HepG2 (cell line): ENCODE data around the gene PRKCD. TPM values are rescaled to one million over a fixed set of nuclear protein-coding genes. Genes with fewer than 3 reads are reported as not detected.

Experiments
- CENPT ChIP-seq: sonication (generic); formaldehyde crosslinking; IDR thresholded peaks from 2 replicates; pipeline ENCODE4 v1.8.0; 2022; ENCODE audit warnings: low read depth, mild to moderate bottlenecking, moderate library complexity, missing genetic modification reagents
- CHCHD3 ChIP-seq: sonication (generic); formaldehyde crosslinking; IDR thresholded peaks from 2 replicates; pipeline ENCODE4 v1.8.0; 2022; ENCODE audit warnings: mild to moderate bottlenecking, missing genetic modification reagents, moderate library complexity
- CHD4 ChIP-seq: fragments of 200-600 bp; sonication (generic); IDR thresholded peaks from 2 replicates; pipeline ENCODE4 v1.7.0; 2017; ENCODE audit warnings: mild to moderate bottlenecking, low read length, borderline replicate concordance
- ETV5 ChIP-seq: IDR thresholded peaks from 2 replicates; pipeline ENCODE4 v1.6.1; 2018; ENCODE audit warnings: missing biosample characterization, missing genetic modification reagents, inconsistent platforms, borderline replicate concordance
- FOSL1 ChIP-seq: sonication (generic); formaldehyde crosslinking; IDR thresholded peaks from 2 replicates; pipeline ENCODE4 v1.9.0; 2021; ENCODE audit warnings: missing genetic modification reagents, borderline replicate concordance
- PPARG ChIP-seq: conservative IDR thresholded peaks from 2 replicates; pipeline ENCODE4 v1.6.1; 2016; ENCODE audit warnings: missing biosample characterization, missing genetic modification reagents
- RXRA ChIP-seq: sonication (generic); formaldehyde crosslinking; IDR thresholded peaks from 2 replicates; pipeline ENCODE4 v1.5.1; 2020; ENCODE audit warnings: missing genetic modification reagents
- ZNF768 ChIP-seq: sonication (generic); formaldehyde crosslinking; IDR thresholded peaks from 2 replicates; pipeline ENCODE4 v1.4.0; 2020; ENCODE audit warnings: missing genetic modification reagents
- polyA plus RNA-seq, 8 experiments: library from polyadenylated mRNA; depleted of rRNA in 3 of 8; stranded (reverse) in 7 of 8; unstranded in 1 of 8; fragments of >200 nt; fragmentation: Illumina TruSeq in 4 of 8; extraction: Trizol in 4 of 8; gene quantifications; 2 replicates each; pipeline versions ENCODE4 v1.2.1 to v1.2.3, GENCODE V29; 2011 to 2016; ENCODE audit warnings: low read depth in 4 of 8, missing spikeins in 1 of 8, mixed read lengths in 1 of 8; ENCODE audit not compliant: insufficient read depth in 1 of 8
- total RNA-seq, 5 experiments: library from RNA; depleted of rRNA; stranded (reverse); fragments of >200 nt; fragmentation: Illumina TruSeq; extraction: Trizol; gene quantifications; 2 replicates each; pipeline ENCODE4 v1.2.3, GENCODE V29; 2016; ENCODE audit warnings: low read depth in 1 of 5
- TF ChIP-seq, protein P1 (sequence below): sonication (generic); formaldehyde crosslinking; IDR thresholded peaks from 2 replicates; pipeline ENCODE4 v1.5.1; 2020; ENCODE audit warnings: missing genetic modification reagents, mild to moderate bottlenecking, borderline replicate concordance
- TF ChIP-seq, protein P2 (sequence below), 2 experiments: sonication (generic) in 1 of 2; formaldehyde crosslinking in 1 of 2; IDR thresholded peaks; 2 replicates each; pipeline versions ENCODE4 v1.4.0 to v1.6.1; 2018 to 2020; ENCODE audit warnings: missing genetic modification reagents in 2 of 2, borderline replicate concordance in 1 of 2, low read depth in 1 of 2, mild to moderate bottlenecking in 1 of 2, missing biosample characterization in 1 of 2
- TF ChIP-seq, protein P3 (sequence below): sonication (generic); formaldehyde crosslinking; IDR thresholded peaks from 2 replicates; pipeline ENCODE4 v1.5.0; 2020; ENCODE audit warnings: mild to moderate bottlenecking, missing genetic modification reagents
- TF ChIP-seq, protein P4 (sequence below): sonication (generic); formaldehyde crosslinking; IDR thresholded peaks from 2 replicates; pipeline ENCODE4 v1.8.0; 2022; ENCODE audit warnings: mild to moderate bottlenecking, missing genetic modification reagents, borderline replicate concordance
- TF ChIP-seq, protein P5 (sequence below): sonication (generic); formaldehyde crosslinking; IDR thresholded peaks from 2 replicates; pipeline ENCODE4 v1.5.1; 2020; ENCODE audit warnings: mild to moderate bottlenecking, missing genetic modification reagents, moderate library complexity
- TF ChIP-seq, protein P6 (sequence below): IDR thresholded peaks from 2 replicates; pipeline ENCODE4 v1.6.1; 2016; ENCODE audit warnings: low read depth, borderline replicate concordance

Gene PRKCD
- total and polyA plus RNA-seq, 2 of the 13 experiments (the other 11 are each of a cell fraction or from before 2014, with no cell fraction given), result 1.6 to 40.7 TPM

DNA sequence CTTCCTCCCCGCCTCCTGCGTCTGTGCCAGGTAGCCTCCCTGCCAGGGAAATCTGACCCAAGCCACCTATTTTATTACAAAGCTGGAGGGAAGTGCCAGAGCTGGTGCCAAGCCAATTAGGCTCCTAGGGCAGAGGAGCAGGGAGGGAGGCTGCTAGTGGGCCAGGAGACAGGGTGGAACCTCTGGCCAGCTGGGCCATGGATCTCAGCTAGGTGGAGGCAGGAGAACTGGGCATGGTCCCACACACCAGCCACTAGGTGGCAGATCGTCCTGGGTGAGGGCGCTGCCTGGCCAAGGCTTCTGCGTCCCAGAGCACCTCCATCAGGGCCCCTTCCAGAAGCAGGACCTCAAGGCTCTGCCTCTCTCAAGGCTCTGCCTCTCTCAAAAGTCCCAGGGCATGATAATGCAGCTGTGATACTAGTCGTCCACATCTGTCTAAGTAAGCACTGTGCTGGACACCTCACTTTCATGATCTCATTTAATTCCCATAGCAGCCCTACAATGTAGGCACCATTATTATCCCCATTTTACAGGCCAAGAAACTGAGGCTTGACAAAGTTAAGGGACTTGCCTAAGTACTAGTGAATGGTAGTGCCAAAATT lies 26.3 kb upstream of the PRKCD start (continued):
- TF ChIP-seq, protein P1, sequence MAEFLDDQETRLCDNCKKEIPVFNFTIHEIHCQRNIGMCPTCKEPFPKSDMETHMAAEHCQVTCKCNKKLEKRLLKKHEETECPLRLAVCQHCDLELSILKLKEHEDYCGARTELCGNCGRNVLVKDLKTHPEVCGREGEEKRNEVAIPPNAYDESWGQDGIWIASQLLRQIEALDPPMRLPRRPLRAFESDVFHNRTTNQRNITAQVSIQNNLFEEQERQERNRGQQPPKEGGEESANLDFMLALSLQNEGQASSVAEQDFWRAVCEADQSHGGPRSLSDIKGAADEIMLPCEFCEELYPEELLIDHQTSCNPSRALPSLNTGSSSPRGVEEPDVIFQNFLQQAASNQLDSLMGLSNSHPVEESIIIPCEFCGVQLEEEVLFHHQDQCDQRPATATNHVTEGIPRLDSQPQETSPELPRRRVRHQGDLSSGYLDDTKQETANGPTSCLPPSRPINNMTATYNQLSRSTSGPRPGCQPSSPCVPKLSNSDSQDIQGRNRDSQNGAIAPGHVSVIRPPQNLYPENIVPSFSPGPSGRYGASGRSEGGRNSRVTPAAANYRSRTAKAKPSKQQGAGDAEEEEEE (CRISPR knock-in tag), result no peak
- TF ChIP-seq ZNF768 (peak; percentile 29; the same call in 1 of the 2 replicates), CHD4 (peak; percentile 85; the same call in 1 of the 2 replicates), CENPT (CRISPR knock-in tag) (no peak), PPARG (no peak), RXRA (no peak), CHCHD3 (CRISPR knock-in tag) (no peak), ETV5 (CRISPR knock-in tag) (peak; percentile 37; the same call in 1 of the 2 replicates), FOSL1 (CRISPR knock-in tag) (no peak)
- TF ChIP-seq, protein P2, sequence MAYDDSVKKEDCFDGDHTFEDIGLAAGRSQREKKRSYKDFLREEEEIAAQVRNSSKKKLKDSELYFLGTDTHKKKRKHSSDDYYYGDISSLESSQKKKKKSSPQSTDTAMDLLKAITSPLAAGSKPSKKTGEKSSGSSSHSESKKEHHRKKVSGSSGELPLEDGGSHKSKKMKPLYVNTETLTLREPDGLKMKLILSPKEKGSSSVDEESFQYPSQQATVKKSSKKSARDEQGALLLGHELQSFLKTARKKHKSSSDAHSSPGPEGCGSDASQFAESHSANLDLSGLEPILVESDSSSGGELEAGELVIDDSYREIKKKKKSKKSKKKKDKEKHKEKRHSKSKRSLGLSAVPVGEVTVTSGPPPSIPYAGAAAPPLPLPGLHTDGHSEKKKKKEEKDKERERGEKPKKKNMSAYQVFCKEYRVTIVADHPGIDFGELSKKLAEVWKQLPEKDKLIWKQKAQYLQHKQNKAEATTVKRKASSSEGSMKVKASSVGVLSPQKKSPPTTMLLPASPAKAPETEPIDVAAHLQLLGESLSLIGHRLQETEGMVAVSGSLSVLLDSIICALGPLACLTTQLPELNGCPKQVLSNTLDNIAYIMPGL (CRISPR knock-in tag; IDR thresholded peaks at IDR 0.05; ENCODE audit: borderline replicate concordance in 1 of 2, low read depth in 1 of 2), result peak; percentile 45 to 60; a peak in 2 of 4 replicates
- TF ChIP-seq, protein P3, sequence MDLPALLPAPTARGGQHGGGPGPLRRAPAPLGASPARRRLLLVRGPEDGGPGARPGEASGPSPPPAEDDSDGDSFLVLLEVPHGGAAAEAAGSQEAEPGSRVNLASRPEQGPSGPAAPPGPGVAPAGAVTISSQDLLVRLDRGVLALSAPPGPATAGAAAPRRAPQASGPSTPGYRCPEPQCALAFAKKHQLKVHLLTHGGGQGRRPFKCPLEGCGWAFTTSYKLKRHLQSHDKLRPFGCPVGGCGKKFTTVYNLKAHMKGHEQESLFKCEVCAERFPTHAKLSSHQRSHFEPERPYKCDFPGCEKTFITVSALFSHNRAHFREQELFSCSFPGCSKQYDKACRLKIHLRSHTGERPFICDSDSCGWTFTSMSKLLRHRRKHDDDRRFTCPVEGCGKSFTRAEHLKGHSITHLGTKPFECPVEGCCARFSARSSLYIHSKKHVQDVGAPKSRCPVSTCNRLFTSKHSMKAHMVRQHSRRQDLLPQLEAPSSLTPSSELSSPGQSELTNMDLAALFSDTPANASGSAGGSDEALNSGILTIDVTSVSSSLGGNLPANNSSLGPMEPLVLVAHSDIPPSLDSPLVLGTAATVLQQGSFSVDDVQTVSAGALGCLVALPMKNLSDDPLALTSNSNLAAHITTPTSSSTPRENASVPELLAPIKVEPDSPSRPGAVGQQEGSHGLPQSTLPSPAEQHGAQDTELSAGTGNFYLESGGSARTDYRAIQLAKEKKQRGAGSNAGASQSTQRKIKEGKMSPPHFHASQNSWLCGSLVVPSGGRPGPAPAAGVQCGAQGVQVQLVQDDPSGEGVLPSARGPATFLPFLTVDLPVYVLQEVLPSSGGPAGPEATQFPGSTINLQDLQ (CRISPR knock-in tag), result no peak
- TF ChIP-seq, protein P4, sequence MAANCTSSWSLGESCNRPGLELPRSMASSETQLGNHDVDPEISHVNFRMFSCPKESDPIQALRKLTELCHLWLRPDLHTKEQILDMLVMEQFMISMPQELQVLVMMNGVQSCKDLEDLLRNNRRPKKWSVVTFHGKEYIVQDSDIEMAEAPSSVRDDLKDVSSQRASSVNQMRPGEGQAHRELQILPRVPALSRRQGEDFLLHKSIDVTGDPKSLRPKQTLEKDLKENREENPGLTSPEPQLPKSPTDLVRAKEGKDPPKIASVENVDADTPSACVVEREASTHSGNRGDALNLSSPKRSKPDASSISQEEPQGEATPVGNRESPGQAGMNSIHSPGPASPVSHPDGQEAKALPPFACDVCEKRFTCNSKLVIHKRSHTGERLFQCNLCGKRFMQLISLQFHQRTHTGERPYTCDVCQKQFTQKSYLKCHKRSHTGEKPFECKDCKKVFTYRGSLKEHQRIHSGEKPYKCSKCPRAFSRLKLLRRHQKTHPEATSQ (CRISPR knock-in tag), result no peak
- TF ChIP-seq, protein P5, sequence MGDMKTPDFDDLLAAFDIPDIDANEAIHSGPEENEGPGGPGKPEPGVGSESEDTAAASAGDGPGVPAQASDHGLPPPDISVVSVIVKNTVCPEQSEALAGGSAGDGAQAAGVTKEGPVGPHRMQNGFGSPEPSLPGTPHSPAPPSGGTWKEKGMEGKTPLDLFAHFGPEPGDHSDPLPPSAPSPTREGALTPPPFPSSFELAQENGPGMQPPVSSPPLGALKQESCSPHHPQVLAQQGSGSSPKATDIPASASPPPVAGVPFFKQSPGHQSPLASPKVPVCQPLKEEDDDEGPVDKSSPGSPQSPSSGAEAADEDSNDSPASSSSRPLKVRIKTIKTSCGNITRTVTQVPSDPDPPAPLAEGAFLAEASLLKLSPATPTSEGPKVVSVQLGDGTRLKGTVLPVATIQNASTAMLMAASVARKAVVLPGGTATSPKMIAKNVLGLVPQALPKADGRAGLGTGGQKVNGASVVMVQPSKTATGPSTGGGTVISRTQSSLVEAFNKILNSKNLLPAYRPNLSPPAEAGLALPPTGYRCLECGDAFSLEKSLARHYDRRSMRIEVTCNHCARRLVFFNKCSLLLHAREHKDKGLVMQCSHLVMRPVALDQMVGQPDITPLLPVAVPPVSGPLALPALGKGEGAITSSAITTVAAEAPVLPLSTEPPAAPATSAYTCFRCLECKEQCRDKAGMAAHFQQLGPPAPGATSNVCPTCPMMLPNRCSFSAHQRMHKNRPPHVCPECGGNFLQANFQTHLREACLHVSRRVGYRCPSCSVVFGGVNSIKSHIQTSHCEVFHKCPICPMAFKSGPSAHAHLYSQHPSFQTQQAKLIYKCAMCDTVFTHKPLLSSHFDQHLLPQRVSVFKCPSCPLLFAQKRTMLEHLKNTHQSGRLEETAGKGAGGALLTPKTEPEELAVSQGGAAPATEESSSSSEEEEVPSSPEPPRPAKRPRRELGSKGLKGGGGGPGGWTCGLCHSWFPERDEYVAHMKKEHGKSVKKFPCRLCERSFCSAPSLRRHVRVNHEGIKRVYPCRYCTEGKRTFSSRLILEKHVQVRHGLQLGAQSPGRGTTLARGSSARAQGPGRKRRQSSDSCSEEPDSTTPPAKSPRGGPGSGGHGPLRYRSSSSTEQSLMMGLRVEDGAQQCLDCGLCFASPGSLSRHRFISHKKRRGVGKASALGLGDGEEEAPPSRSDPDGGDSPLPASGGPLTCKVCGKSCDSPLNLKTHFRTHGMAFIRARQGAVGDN, result peak; percentile 56
- TF ChIP-seq, protein P6, sequence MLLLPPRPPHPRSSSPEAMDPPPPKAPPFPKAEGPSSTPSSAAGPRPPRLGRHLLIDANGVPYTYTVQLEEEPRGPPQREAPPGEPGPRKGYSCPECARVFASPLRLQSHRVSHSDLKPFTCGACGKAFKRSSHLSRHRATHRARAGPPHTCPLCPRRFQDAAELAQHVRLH, result no peak; the same call in 1 of the 2 replicates
